ENCODE results near the gene GNE. TPM values are rescaled to one million over a fixed set of nuclear protein-coding genes. Genes with fewer than 3 reads are reported as not detected.

GNE gene
- total RNA-seq, 1 donor from 2014 or later: 7.2 TPM

DNA sequence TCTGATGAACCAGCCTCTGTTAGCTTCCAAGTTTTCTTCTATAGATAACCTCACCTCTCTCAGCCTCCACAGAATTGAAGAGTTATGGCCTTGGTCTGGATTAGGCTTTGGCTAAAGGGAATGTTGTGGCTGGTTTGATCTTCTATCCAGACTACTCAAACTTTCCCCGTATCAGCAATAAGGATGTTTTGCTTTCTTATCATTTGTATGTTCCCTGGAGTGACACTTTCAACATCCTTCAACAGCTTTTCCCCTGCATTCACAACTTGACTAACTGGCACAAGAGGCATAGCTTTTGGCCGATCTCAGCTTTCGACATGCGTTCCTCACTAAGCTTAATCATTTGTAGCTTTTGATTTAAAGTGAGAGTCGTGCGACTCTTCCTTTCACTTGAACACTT, 28.1 kb upstream of the GNE start:
- Histone ChIP-seq H3K36me3 (no peaks in the 10 kb centered on the region), H3K27me3 (no peaks in the 10 kb centered on the region), H3K27ac (no peak overlapping the region), H3K4me1 (no peaks in the 10 kb centered on the region), H3K9me3 (no peaks in the 10 kb centered on the region), H3K4me3 (no peak overlapping the region)
- DNase-seq (ENCODE audit: low spot score in 2 of 2): no peak
- intact Hi-C loops (cut with DNase I): no loop called here
- TF ChIP-seq CTCF (IDR thresholded peaks at IDR 0.05): no peak

- Histone ChIP-seq H3K36me3 (no peaks in the 10 kb centered on the region), H3K27ac (no peak overlapping the region), H3K4me3 (no peak overlapping the region), H3K9me3 (no peaks in the 10 kb centered on the region), H3K27me3 (no peaks in the 10 kb centered on the region), H3K4me1 (no peaks in the 10 kb centered on the region)
- DNase-seq (ENCODE audit: low spot score in 2 of 2): no peak
- no peak for TF ChIP-seq CTCF (IDR thresholded peaks at IDR 0.05)
- intact Hi-C loops (cut with DNase I): no loop called here
Measured at GRCh38 chr9:36284226-36284625, 26.0 kb upstream of the GNE start.

DNA sequence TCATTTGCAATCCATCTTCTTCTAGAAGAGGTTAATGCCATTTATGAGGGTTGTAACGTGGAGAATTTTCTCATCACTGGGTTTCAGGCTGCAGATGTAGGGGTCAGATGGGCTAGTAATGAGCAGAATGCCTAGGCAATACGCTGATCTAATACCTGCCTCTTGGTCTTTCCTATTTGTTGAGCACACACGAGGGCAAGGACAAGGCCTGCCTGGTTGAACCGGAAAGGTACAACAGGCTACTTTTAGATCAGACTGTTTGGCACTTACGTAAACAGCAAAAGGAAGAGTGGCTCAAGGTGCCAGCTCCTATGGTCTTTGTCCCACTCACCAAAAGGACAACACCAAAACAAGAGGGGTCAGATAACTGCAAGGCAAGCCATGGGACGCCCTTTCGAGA, 24.0 kb upstream of the GNE start:
- no peaks in the 10 kb centered on the region for H3K27me3 ChIP-seq

GRCh38 chr9:36280989-36281388, 22.7 kb upstream of the GNE start:
- no peak for DNase-seq (ENCODE audit: low spot score in 2 of 2)
- Histone ChIP-seq H3K36me3 (no peaks in the 10 kb centered on the region), H3K27ac (no peak overlapping the region), H3K9me3 (no peaks in the 10 kb centered on the region), H3K4me1 (peaks cover 0 to 5% of the 10 kb centered on the region in 2 donors), H3K4me3 (no peak overlapping the region), H3K27me3 (no peaks in the 10 kb centered on the region)
- intact Hi-C loops (cut with DNase I): no loop called here
- TF ChIP-seq CTCF (IDR thresholded peaks at IDR 0.05): no peak

More for the DNA sequence above, 24.0 kb upstream of the GNE start:
- no peak for DNase-seq (ENCODE audit: low spot score in 2 of 2)
- intact Hi-C loops (cut with DNase I): no loop called here
- Histone ChIP-seq H3K9me3 (no peaks in the 10 kb centered on the region), H3K36me3 (no peaks in the 10 kb centered on the region), H3K27ac (no peak overlapping the region), H3K4me1 (no peaks in the 10 kb centered on the region), H3K4me3 (no peak overlapping the region)
- TF ChIP-seq CTCF (IDR thresholded peaks at IDR 0.05): no peak

- intact Hi-C loops (cut with DNase I): no loop called here
- Histone ChIP-seq H3K4me1 (peaks cover 0 to 5% of the 10 kb centered on the region in 2 donors), H3K36me3 (no peaks in the 10 kb centered on the region), H3K9me3 (no peaks in the 10 kb centered on the region), H3K27me3 (no peaks in the 10 kb centered on the region), H3K27ac (no peak overlapping the region), H3K4me3 (no peak overlapping the region)
- TF ChIP-seq CTCF (IDR thresholded peaks at IDR 0.05): no peak
- no peak for DNase-seq (ENCODE audit: low spot score in 2 of 2)
Measured at GRCh38 chr9:36278243-36278642, 20.0 kb upstream of the GNE start.

DNA sequence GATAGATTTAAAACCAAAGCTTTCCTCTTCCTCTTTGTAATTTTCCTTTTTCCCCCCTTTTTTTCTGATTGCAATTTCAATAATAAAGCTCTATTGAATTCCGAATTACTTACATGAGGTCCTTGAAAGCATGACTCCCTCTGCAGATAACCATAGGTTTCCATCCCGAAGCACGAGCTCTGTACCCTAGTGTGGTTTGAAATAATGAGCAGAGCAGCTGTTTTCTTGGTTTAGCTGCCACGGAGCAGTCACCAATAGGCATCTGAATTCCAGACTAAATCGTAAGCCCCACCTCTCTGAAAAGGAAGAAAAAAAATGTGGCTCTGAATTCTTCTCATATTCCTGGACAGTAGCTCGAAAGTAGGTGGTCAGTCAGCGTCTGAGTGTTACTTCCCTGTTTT, 18.5 kb upstream of the GNE start:
- H3K4me3 ChIP-seq: peak overlapping the region in 1 of 2 donors; percentile 28

More for the DNA sequence above, 18.5 kb upstream of the GNE start:
- Histone ChIP-seq H3K9me3 (no peaks in the 10 kb centered on the region), H3K27me3 (no peaks in the 10 kb centered on the region), H3K36me3 (no peaks in the 10 kb centered on the region), H3K27ac (no peak overlapping the region), H3K4me1 (peaks cover 0 to 5% of the 10 kb centered on the region in 2 donors)
- intact Hi-C loops (cut with DNase I): no loop called here
- TF ChIP-seq CTCF (IDR thresholded peaks at IDR 0.05): no peak
- no peak for DNase-seq (ENCODE audit: low spot score in 2 of 2)

Measured in ascending aorta (tissue), 2 donors.